GM21390 (cell line): Measurements from ENCODE around the gene DNAH3.
"Not testable (repeated sequence)": the region's sequence is repeated elsewhere in the genome, so short reads cannot be mapped to it uniquely, and the experiment has no call there.

Experiments used
- ATAC-seq: cut with Tn5 transposase; IDR thresholded peaks from one replicate; pipeline ENCODE4 v1.9.1; 2021; ENCODE audit not compliant: unreplicated experiment

Gene DNAH3

DNA sequence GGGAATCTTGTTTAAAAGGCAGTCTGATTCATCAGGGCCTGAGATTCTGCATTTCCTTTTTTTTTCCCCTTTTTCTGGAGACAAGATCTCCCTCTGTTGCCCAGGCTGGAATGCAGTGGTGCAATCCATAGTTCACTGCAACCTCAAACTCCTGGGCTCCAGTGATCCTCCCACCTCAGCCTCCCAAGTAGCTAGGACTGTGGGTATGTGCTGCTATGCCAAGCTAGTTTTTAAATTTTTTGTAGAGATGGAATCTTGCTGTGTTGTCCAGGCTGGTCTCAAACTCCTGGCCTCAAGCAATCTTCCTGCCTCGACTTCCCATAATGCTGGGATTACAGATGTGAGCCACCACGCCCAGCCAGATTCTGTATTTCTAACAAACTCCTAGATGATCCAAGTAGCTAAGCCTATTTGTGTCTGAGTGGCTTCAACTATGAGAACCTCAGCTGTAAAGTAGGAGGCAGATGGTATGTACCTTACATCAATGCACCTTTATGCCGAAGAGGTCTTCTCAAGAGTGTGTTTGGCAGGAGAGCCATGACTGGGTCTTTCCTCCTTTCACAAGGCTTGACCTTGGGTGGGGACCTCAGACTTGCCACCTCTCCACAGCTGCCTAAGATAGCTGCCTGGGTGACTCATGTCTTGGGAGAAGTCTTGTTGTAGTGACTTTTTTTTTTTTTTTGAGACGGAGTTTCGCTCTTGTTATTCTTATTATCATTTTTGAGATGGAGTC, 18.8 kb upstream of the DNAH3 start:
- no peak for ATAC-seq

DNA sequence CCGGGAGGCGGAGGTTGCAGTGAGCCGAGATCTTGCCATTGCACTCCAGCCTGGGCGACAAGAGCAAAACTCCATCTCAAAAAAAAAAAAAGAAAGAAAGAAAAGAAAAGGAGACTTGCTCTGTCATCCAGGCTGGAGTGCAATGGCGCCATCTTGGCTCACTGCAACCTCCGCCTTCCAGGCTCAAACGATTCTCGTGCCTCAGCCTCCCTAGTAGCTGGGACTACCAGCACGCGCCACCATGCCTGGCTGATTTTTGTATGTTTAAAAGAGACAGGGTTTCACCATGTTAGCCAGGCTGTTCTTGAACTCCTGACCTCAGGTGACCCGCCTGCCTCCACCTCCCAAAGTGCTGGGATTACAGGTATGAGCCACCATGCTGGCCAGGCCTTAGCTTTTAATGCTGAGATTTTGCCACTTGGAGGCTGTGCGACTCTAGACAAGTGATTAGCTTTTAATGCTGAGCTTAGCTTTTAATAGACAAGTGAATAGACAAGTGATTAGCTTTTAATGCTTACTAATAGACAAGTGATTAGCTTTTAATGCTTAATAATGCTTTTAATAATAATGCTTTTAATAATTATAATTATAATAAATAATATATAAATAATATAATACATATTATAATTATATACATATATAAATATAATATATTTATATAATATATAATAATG, 17.4 kb upstream of the DNAH3 start:
- ATAC-seq, result no peak

DNA sequence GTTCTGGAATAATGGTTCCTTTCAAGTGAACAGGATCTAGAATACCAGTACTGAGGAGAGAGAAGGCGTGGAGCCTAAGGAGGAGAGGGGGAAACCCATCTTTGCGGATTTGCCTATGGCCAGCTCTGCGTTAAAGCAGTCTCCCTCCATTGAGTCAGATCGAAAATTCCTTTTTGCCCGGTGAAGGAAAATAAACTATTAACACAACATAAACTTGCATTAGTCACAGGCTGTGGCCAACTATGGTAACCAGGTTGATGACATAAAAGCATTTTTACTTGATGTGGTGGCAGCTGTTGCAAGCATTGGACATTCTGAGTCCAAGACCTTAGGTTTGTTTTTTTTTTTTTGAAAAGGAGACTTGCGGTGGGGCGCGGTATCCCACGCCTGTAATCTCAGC, 16.7 kb upstream of the DNAH3 start:
- no peak for ATAC-seq

DNA sequence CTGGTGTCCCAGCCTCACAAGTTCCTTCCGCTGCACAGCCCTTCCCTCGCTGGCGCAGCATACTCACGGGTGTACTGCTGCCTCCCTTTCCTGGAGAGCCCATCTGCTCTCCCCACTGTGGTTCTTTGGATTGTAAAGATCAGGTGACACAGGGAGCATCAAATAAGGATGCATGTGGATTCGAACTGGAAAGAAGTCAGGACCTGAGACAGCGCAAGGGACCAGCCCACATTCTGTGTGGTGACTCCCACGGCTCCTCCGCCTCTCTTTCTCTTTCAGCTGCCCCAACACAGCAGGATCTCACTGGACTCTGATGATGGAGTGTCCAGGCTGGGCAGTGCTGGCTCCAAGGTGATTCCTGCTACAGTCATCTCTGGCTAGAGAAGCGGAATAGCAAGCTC, 15.9 kb upstream of the DNAH3 start:
- no peak for ATAC-seq

DNA sequence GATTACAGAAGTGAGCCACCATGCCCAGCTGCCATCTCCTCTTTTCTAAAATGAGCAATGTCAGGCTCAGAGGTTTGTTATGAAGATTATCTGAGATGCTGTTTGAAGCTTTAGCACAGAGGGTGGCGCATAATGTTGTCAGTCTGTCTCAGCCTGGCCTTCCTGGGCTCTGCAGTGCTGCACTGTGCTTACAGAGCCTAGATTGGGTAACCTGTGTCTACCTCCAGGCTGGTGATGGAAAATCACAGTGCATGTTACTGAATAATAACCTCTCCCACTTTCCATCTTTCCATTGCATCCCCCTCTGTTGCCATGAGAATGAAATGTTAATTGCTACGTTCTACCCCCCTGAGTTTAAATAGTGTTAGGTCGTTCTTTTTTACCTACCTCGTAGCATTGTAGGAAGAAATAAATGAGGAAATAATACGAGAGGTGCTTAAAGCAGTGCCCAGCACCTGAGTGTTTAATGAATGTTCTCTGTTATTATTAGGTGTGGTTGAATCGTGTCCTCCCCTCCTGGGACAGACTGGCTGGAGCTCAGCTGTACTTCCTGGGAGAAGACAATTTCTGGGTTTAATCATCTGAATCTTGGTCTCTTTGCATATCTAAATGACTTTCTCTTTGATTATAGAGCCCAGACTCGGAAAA, 14.0 kb upstream of the DNAH3 start:
- no peak for ATAC-seq

DNA sequence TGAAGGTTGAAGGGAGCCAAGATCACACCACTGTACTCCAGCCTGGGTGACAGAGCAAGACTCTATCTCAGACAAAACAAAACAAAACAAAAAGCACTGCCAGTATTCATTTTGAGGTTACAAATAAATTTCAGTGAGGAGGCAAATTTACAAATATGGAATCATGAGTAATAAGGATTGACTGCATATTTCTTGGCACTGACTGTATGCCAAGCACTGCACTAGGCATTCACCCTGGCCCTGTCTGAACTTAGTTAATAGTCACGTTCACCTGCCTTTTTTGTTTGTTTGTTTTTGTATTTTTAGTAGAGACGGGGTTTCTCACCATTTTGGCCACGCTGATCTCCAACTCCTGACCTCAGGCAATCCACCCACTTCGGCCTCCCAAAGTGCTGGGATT, 12.9 kb upstream of the DNAH3 start:
- no peak for ATAC-seq

DNA sequence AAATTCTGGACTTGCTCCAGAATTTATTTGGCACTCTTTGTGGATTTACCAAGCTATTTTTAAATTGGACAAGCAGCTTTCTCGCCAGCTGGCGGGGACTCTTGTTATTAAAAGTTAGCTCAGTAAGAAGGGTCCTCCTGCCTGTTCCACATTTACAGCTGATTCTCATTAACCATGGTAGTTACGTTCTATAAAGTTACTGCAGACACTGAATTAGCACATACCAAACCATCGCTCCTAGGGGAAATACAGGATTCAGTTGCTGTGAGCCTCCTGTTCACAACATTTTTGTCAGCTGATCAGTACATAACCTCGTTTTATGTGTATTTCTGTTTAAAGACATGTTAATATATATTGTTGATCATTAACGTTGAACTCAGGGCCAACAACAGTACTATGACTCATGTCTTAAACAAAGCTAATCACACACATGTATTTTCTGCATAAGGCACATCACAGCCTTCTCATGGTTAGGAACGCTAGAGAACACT, 12.1 kb upstream of the DNAH3 start:
- no peak for ATAC-seq

DNA sequence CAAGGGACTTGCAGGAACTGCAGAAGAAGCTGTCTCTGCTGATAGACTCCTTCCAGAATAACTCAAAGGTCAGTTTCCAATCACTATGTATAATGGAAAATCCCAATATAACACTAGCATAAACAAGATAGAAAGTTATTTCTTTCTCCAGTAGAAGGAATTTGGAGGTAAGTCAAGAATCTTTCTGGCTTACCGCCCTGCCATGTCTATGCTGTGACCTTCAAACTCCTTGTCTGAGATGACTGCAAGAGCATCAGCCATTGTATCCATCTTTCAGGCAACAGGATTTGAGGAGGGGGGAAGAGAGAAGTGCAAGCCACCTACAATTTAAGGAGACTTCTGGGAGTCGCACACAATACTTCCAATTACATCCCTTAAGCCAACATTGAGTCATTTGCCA, 10.6 kb upstream of the DNAH3 start:
- no peak for ATAC-seq

DNA sequence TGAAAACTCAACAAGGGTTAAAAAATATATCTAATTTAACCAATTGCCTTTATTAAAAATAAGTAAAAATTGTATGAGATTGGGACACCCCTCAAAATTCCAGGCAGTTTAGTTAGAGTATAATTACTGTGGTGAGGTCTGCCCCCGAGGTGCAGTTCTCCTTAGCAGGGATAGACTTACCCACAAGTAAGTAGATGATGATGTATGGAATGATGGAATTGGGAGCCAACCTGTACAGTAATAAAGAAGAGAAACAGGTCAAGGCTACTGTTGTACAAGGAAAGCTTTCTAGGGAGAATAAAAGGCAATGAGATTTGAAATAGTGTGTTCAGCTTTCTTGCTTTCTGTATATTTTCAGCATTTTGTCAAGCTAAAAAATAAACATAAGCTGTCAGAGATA, 9.6 kb upstream of the DNAH3 start:
- no peak for ATAC-seq

DNA sequence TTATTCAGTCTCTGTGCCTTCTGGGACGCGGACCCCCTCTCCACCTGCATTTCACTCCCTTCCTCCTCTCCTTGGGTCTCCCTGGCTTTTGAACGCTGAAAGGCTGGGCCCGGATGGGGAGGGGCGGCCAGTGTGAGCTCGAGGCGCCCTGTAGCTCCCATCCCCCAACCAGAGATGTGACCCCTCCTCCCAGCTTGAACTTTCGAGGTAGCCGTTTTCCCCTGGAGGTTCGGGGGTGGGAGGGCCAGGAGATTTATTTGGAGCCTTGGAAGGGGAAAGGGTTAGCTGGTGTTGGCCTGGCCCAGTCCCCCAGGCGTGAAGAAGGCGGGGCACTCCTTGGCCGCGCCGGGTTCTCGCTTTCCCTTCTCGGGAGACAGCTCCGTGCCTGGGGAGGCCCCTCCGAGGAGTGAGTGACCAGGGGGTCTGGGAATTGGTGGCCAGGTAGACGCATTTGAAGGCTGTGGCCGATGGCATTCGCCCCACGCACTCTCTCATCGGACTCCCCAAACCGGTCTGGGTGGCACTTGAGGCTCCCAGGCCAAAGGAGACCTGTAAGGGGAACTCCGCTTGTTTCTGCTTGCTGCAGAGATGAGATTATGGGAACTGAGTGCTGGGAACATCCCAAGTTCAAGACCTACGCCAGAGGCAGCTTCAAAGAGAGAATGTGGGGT, 8.8 kb upstream of the DNAH3 start:
- no peak for ATAC-seq

DNA sequence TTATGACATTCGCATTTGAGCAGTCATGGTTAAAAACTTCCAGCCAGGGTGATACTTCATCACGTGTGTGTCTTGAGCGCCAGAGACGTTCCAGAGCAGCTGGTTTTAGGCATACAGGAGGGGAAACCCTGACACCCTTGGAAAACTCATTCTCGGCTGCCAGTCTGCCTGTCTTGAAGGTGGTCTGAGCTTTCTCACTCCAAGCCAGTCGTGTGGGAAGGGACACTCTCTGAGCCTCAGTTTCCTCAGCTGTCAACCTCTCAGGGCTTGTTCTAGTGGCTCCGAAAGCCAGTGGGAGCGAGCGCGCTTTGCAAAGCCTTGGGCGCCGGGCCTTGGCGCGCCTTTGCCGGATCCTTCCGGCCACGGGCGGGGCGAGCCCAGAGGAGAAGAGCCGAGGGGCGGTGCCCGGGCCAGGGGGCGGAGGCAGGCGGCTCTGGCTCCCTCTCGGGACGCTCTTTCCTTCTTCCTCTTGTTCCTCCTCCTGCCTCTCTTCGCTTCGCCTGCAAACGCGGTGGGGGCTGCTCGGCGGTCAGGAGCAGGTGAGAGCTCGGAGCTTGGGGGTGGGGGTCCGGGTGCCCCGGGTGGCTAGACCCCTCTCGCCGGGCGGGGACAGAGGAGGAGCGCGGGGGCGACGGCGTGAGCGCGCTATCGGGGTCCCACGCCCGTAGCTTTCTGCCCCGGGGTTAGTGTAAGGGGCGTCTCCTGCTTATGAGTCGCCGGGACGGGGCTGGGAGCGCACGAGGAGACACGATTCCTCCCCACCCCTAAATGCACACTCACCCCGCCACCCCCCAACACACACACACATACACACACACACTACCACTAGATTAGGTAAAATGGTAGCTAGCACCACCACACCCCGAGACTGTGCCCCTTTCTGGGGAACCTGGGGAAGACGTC, 7.8 kb upstream of the DNAH3 start, which contains the start of gene LDAF1:
LDAF1 (plus strand) TSS at position 467 of the 903 bp plus-strand sequence. CDS start 2,509 bp downstream, outside the sequence.
- ATAC-seq, result peak; percentile 84

DNA sequence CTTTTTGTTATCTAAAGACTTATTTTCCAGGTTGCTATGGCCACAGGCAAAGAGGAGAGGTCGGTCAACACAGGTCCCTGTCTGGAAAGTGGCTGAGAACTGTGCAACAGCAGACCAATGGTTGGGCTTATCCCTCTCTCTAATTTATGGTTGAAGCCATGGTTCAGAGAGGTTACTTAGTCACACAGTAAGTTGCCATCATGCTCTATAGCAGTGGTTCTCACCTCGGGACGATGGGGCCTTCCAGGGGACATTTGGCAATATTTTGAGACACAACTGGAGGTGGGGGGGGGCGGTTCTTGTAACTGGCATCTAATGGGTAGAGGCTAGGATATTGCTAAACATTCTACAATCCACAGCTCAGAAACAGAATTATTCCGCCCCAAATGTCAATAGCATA, 7.0 kb upstream of the DNAH3 start:
- ATAC-seq, result no peak

DNA sequence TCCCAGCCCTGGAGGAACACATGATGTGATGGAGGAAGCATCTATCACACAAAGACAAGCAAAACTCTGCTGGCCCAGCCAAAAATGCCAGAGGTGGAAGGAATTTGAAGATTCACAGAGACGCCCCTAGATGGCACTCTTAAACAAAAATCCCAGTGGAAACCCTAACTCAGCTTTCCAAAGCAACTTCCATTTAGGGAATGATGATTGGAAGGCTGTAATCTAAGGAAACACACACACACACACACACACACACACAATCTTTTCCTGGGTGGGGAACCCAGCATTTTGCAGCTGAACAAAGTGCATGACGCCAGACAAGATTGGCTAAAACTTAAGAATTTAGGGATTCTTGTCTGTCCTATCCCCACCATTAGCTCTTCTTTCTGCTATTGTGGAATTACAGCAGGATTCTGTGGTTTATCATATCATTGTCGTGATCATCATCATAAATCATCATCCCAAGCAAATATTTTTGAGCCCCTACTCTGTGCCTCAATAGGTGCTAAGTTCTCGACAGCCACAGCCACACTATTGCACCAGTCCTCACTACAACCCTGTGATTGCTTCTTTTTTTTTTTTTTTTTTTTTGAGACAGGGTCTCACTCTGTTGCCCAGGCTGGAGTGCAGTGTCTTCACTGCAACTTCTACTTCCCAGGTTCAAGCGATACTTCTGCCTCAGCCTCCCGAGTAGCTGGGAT, 6.3 kb upstream of the DNAH3 start:
- ATAC-seq, result no peak

DNA sequence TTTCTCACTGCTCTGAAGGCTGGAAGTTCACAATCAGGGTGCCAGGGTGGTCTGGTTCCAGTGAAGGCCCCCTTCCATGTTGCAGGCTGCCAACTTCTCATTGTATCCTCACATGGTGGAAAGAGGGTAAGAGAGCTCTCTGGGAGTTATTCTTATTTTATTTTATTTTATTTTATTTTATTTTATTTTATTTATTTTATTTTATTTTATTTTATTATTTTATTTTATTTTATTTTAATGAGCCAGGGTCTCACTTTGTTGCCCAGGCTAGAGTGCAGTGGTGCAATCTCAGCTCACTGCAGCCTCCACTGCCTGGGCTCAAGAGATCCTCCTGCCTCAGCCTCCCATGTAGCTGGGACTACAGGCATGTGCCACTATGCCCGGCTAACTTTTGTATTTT, 5.4 kb upstream of the DNAH3 start:
- not testable (repeated sequence) for ATAC-seq

DNA sequence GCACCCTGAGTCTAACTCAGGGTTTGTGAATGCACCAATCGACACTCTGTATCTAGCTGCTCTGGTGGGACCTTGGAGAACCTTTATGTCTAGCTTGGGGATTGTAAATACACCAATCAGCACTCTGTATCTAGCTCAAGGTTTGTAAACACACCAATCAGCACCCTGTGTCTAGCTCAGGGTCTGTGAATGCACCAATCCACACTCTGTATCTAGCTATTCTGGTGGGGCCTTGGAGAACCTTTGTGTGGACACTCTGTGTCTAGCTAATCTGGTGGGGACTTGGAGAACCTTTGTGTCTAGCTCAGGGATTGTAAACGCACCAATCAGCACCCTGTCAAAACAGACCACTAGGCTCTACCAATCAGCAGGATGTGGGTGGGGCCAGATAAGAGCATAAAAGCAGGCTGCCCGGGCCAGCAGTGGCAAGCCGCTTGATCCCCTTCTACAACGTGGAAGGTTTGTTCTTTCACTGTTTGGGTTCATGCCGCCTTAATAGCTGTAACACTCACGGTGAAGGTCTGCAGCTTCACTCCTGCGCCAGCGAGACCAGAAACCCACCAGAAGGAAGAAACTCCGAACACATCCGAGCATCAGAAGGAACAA, 2.6 kb upstream of the DNAH3 start:
- not testable (repeated sequence) for ATAC-seq

DNA sequence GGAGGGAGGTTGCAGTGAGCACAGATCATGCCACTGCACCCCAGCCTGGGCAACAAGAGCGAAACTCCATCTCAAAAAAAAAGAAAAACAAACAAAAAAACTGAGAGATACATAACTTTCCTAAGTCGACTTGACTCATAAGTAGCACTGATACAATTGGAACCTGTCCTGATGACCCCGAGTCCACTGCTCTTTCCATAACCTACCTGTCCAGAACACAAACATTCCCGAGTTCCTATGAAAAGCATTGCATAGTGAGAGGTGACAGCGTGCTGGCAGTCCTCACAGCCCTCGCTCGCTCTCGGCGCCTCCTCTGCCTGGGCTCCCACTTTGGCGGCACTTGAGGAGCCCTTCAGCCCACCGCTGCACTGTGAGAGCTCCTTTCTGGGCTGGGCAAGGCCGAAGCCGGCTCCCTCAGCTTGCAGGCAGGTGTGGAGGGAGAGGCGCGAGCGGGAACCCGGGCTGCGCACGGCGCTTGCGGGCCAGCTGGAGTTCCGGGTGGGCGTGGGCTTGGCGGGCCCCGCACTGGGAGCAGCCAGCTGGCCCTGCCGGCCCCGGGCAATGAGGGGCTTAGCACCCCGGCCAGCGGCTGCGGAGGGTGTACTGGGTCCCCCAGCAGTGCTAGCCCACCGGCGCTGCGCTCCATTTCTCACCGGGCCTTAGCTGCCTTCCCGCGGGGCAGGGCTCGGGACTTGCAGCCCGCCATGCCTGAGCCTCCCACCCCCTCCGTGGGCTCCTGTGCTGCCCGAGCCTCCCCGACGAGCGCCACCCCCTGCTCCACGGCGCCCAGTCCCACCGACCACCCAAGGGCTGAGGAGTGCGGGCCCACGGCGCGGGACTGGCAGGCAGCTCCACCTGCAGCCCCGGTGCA, 1.7 kb upstream of the DNAH3 start:
- not testable (repeated sequence) for ATAC-seq

DNA sequence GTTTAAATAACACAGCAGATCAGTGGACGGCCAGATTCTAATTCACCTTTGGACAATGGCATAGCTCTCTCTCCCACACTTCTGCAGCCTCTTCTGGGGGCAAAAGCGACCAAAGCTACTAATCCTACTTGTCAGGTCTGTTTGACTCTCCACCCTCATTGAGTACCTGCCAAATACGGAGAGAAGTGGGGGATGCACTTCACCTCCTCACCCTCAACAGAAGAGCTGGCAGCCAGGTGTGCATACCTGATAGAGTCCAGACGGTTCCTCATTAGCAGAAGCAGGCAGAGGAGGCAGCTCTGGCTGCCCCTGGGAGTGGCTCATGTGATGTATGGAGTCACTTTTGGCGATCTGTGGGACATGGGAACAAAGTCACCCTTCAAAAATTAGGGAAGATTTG, 4.9 kb downstream of the DNAH3 start:
- ATAC-seq, result no peak

DNA sequence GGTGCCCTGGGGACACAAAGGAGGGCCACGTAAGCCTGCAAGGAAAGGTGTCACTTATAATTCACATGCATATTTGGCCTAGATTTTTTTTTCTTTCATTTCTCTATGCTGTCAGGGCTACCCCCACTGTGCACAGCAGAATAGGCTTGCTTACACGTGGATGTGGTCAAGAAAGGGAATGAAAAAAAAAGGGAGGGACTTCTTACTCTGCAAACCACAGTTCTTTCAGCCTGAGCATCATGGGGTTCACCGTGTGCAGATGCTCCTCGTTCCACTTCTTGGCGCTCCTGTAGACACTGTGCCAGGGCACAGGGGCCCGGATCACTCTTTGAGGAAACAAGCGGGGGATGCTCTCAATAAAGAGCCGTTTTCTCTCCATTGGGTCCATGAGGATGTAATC, 16.6 kb downstream of the DNAH3 start:
- no peak for ATAC-seq
